Kidney tubule cell (primary cell): ENCODE measurements around the gene DCDC2C.

ENCODE experiments used
- DNase-seq: peaks from one replicate; pipeline ENCODE4 v3.0.0-alpha.2; 2018; ENCODE audit warnings: low spot score

The DCDC2C gene

GRCh38 chr2:3895021-3895420 is 191.6 kb downstream of the DCDC2C start:
- DNase-seq, result no peak
